Measurements from ENCODE around the gene BUD23.

- TF ChIP-seq TAF1 (IDR thresholded peaks at IDR 0.05; ENCODE audit: borderline replicate concordance, low read depth, low read length) (no peak), POLR2A (IDR thresholded peaks at IDR 0.05; ENCODE audit: low read depth, low read length) (no peak), POLR2AphosphoS5 (IDR thresholded peaks at IDR 0.05; ENCODE audit: low read depth, low read length) (no peak)
Observed at GRCh38 chr7:73706126-73707044, 23.0 kb downstream of the BUD23 start.

Data from GM12892 (cell line).